NCI-H526 treated with DMSO at 0.1 percent for 48 hours (cell line): ENCODE measurements around the gene ARID1B.
A peak's percentile ranks its signal among the peaks of the same experiment; 100 is the strongest.

Experiments used
- DNase-seq: peaks from one replicate; lab custom pipeline; 2025; lab: John Stamatoyannopoulos, UW

The ARID1B gene

DNA sequence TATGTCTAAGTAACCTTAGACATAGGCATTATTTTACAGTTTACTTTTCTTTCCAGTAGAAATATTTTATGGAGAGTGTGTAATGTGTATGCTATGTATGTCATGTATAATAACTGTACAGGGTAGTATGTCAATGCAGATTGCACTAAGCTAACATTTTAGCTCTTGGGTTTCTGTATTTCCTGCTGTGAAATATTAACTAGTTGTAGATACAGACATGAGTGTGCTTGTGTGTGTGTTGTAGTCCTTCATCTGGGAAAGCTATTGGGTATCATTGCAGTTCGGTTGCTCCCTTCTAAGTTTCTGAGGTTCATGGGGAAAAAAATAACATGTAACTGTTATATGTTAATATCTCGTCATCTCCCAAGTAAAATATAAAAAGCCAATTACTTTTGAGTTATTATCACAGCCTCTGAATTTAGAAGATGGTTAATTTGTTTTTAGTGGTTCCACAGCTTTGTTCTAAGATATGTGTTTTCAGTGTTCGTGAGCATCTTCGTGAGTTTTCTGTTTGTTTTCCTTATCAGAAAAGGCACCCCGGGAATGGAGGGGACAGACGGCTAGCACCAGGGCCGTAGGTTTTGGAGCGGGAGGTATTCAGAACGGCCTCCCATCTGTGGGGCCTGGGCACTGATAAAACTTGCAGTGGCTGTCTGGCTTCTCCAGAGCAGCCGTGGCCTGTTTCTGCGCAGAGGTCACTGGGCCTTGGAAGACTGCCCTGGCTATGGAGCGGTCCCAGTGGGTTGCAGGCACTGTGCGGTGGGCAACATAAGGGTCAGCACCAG is 215.0 kb downstream of the ARID1B start:
- no peak for DNase-seq

DNA sequence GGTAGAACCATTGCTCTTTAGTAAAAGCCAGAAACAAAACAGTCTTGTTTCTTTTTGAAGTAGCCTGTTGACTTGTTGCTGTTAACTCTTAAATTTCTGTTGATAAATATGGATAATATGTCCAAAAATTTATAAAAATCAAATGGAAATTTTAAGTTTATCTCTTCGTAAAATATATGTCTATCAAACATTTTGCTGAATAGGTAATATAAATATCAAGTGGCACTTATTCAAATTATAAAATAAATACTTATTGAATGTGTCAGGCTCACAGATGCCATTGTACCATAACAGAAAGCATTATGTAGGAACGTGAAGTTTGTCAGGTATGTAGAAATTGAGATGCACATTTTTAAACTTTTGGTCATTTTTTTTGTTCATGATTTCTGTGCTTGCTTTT is 216.5 kb downstream of the ARID1B start:
- DNase-seq, result no peak

- no peak for DNase-seq
Measured at GRCh38 chr6:156994215-156995076, 217.3 kb downstream of the ARID1B start.

GRCh38 chr6:156995502-156995901 is 218.3 kb downstream of the ARID1B start:
- no peak for DNase-seq

- no peak for DNase-seq
Measured at GRCh38 chr6:156996265-156996664, 219.1 kb downstream of the ARID1B start.

- no peak for DNase-seq
Measured at GRCh38 chr6:156998794-156999330, 221.7 kb downstream of the ARID1B start.

- DNase-seq, result no peak
Measured at GRCh38 chr6:156999762-157000161, 222.6 kb downstream of the ARID1B start.

DNA sequence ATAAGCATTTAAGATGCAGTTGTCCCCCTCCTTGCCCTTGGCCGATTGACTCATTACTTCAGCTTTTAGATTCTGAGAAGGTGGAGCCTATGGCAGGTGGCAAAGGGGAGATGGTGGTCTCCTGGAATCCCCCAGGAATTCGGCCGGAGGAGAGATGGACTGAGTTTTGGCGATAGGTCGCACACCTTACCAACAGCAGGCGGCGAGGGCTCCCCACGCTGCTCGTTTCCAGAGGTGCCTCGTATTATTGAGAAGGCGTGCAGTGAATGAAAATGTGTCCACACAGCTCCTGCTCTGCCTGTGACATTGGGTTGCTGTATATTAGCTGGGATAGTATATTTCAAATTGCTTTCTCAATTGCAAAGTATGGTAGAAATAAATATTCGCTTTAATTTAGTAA is 224.5 kb downstream of the ARID1B start:
- no peak for DNase-seq

DNA sequence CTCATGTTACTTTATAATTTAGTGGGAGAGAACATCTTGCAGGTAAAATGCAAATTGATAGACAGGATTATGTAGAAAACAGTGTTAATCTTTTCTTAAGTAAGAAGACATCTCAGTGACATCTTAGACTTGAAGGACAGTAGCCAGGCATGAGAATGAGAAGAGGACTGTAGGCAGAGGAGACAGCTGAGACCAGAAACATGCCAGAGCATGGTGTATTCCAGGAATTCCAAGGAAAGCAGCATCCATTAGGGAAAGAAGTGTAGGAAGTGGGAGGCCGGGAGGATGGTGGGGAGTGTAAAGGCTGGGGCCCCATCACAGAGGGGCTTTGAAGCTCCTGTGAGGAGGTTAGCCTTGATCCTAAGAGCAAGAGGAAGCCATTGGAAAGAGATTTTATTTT is 225.6 kb downstream of the ARID1B start:
- no peak for DNase-seq

- DNase-seq, result no peak
Measured at GRCh38 chr6:157005940-157006339, 228.8 kb downstream of the ARID1B start.

DNA sequence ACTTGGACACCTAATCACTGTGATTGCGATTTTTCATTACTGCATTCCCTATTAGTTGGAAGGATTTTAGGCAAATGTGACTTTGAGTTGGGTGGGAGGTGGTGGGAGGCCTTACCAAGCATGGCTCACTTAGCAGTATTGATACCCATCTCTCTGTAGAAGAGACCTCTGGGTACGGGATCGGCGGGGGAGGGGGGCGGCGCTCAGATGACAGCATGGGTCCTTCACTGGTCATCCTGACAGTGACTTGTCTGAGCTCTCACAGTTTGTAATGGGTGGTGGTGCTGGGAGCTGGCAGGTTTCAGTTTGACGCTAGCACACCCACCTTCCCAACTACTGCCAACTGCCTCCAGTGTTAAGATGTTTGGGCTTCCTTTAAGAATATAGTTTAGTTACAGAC is 231.4 kb downstream of the ARID1B start:
- DNase-seq, result no peak

- DNase-seq, result no peak
Measured at GRCh38 chr6:157012355-157012754, 235.2 kb downstream of the ARID1B start.

- no peak for DNase-seq
Measured at GRCh38 chr6:157013649-157014304, 236.6 kb downstream of the ARID1B start.

DNA sequence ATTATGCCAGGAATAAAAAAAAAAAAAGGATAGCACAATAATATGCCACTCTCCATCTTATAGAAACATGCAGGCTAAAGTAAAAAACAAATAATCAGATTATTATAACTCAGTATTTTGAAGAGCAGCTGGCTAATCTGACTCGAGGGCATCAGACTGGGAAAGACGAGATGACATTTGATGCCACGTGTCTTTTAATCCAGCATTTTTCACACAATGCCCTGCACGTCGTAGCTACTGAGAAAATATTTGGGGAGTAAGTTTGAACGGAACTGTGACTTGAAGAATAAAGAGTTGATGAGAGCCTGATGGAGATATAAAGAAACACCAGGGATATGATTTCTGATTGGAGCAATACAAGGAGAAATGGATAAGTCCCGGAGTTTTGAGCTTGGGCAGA is 237.7 kb downstream of the ARID1B start:
- DNase-seq, result no peak

GRCh38 chr6:157017022-157017421 is 239.8 kb downstream of the ARID1B start:
- no peak for DNase-seq

DNA sequence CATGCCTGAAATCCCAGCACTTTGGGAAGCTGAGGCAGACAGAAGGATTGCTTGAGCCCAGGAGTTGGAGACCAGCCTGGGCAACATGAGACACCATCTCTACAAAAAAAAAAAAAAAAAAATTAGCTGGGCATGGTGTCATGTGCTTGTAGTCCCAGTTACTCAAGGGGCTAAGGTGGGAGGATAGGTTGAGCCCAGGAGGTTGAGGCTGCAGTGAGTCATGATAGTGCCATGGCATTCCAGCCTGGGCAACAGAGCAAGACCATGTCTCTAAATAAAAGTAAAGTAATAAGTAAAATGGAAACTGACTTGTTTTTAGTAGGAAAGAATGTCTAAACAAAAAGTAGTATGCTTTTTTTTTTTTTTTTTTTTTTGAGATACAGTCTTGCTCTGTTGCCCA is 240.7 kb downstream of the ARID1B start:
- DNase-seq, result no peak

- DNase-seq, result peak; percentile 23
Measured at GRCh38 chr6:157019115-157019641, 242.0 kb downstream of the ARID1B start.

GRCh38 chr6:157019733-157020132 is 242.6 kb downstream of the ARID1B start:
- no peak for DNase-seq

DNA sequence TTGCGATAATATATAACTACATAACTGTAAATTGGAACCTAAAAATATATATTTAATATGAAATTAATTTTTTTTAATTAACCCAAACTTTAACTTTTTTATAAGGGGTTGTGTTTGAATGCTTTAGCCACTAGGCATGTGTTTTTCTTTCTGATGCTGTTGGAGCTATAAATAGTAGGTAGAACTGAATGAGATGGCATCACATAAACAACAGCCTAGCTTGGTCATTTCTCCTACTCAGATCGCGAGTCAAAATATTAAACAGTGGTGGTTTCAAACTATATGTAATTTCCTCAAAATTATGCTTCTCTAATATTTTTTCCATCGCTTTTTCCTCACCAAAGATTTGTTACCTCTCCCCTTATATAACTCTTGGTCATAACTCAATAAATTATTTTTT is 243.2 kb downstream of the ARID1B start:
- peak; percentile 49 for DNase-seq

DNA sequence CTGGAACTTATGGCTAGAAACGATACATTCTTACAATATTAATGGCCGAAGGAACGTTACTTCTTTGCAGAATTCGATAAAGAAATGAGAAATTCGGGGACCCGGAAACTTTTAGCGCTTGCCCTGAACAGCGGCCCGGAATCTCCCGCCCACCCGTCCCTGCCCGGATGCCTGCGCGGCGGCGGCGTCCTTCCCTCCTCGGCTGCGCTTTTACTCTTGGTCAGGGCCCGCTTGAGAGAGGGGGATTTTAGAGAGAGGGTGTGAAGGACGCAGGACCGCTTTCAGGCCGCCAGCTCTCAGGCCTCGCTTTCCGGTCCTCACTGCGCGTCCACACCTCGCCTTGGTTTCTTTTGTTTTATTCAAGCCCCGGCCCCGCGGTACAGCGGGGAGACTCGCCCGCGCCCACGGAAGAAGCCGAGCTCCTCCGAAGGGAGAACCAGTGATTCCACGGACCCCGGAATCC is 243.7 kb downstream of the ARID1B start:
- DNase-seq, result peak; percentile 49

DNA sequence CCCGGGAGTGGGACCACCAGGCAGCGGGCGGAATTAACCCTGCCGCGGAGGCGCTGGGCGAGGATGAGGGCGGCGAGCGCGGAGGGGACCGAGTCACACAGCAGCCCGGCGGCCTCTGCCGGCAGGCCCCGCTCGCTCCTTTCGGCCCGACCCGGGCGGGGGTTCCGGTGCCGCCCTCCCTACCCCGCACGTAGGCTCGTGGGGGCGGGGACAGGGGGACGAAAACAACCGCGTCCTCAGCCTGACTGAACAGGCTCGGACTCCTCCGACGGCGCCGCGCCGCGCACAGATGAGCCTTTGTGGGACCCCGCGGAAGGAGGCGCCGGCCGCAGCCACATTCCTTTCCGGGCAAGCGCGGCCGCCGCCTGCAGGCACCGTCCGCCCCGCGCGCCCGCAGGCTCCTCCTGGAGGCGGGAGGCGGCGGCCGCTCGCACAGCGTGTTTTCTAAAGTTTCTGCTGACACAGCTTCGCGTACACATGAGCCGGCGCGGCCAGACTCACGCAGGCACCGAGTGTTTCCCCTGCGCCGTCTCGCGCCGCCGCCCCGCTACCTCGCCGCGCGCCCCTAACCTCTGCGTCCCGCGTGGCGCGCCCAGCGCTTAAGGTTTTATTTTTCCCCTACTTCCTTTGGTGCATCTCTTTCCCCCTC is 244.3 kb downstream of the ARID1B start:
- DNase-seq, result peak; percentile 76
